Measurements from ENCODE around the gene SUDS3.
A peak's percentile ranks its signal among the peaks of the same experiment; 100 is the strongest.

Gene SUDS3

DNA sequence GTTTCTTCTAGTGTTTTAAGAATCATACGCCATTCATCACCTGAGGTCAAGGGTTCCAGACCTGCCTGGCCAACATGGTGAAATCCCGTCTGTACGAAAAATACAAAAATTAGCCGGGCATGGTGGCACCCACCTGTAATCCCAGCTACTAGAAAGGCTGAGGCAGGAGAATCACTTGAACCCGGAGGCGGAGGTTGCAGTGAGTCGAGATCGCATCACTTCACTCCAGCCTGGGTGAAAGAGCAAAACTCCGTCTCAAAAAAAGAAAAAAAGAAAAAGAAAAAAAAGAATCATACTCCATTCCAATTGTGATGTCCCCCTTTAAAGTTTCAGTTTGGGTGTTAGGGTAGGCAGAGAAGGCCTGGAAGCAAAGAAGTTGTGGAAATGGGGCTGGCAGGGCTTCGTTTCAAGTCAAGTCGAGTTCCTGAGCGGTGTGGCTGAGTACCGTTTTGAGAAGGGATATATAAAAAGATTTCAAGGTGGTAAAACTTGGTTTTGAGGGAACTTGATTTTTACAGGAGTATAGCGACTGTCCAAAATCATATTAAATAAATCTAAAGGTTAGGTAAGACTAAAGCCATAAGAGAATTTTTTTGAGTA is 2.1 kb upstream of the SUDS3 start:
- H3K4me3 ChIP-seq (ENCODE audit: low read length): no peak overlapping the region; the same call in 1 of the 2 replicates
- TF ChIP-seq, protein P1, sequence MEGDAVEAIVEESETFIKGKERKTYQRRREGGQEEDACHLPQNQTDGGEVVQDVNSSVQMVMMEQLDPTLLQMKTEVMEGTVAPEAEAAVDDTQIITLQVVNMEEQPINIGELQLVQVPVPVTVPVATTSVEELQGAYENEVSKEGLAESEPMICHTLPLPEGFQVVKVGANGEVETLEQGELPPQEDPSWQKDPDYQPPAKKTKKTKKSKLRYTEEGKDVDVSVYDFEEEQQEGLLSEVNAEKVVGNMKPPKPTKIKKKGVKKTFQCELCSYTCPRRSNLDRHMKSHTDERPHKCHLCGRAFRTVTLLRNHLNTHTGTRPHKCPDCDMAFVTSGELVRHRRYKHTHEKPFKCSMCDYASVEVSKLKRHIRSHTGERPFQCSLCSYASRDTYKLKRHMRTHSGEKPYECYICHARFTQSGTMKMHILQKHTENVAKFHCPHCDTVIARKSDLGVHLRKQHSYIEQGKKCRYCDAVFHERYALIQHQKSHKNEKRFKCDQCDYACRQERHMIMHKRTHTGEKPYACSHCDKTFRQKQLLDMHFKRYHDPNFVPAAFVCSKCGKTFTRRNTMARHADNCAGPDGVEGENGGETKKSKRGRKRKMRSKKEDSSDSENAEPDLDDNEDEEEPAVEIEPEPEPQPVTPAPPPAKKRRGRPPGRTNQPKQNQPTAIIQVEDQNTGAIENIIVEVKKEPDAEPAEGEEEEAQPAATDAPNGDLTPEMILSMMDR (conservative IDR thresholded peaks at IDR 0.05; ENCODE audit: low read length): no peak
- no peak for DNase-seq (ENCODE audit: low read depth)

GRCh38 chr12:118374909-118375308 is 1.4 kb upstream of the SUDS3 start:
- TF ChIP-seq, protein P1 (conservative IDR thresholded peaks at IDR 0.05; ENCODE audit: low read length): no peak
- DNase-seq (ENCODE audit: low read depth): peak; percentile 84
- H3K4me3 ChIP-seq (ENCODE audit: low read length): peak overlapping the region; percentile 93

- DNase-seq (ENCODE audit: low read depth): no peak
- TF ChIP-seq, protein P1 (conservative IDR thresholded peaks at IDR 0.05; ENCODE audit: low read length): no peak
- H3K4me3 ChIP-seq (ENCODE audit: low read length): peak overlapping the region; percentile 93
These were observed 1.0 kb upstream of the SUDS3 start for GRCh38 chr12:118375348-118375747.

DNA sequence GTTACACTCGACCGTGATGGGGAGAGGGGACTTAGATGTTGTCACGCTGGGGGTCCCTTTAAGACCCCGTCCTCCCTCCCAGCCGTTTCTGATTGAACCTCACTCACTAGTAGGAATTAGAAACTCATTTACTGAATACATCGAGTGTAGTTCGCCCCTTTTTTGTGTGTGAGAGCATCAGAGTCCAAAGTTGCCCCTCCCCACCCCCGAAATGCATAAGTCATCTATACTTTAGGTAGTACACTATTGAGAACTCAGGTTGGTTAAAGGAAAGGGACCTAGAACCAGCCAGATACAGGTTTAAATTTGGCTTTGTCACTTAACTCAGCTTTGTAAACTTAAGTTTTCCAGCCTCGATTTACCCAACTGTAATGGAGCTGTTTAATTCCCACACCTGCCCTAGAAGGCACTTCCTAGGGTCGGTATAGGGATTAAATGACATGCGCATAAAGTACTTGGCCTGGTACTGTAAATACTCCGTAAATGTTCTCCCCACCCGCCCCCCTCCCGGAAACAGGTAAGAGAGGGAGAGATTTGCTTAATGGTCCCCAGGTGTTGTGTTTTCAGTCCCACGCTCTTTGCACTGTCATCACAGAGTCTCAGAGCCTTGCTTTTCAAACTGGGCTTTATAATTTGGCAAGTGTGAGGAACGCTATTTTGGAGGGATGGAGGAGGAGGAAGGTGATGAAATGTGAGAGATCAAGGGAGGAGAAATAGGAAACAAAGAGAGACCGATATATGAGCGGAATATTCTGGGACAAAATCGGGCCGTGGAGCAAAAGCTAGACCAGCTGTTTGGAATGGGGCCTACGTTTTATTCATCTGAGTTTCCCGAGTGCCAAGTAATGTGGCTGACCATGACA is 897 bp downstream of the SUDS3 start:
- DNase-seq (ENCODE audit: low read depth): no peak
- TF ChIP-seq, protein P1 (conservative IDR thresholded peaks at IDR 0.05; ENCODE audit: low read length): no peak
- peak overlapping the region; percentile 93 for H3K4me3 ChIP-seq (ENCODE audit: low read length)

- DNase-seq (ENCODE audit: low read depth): peak; percentile 59
- H3K4me3 ChIP-seq (ENCODE audit: low read length): peak overlapping the region; percentile 93
These were observed 1.6 kb downstream of the SUDS3 start for GRCh38 chr12:118377884-118378470.

GRCh38 chr12:118391424-118391823 is 15.1 kb downstream of the SUDS3 start:
- peak; percentile 40 for DNase-seq (ENCODE audit: low read depth)
- H3K4me3 ChIP-seq (ENCODE audit: low read length): no peak overlapping the region
- TF ChIP-seq, protein P1 (conservative IDR thresholded peaks at IDR 0.05; ENCODE audit: low read length): no peak

More at GRCh38 chr12:118377884-118378470, 1.6 kb downstream of the SUDS3 start:
- TF ChIP-seq, protein P1 (conservative IDR thresholded peaks at IDR 0.05; ENCODE audit: low read length): peak; percentile 97
